Endothelial cell (in vitro differentiated cells): Measurements from ENCODE around the gene MRPL48. TPM values are rescaled to one million over a fixed set of nuclear protein-coding genes. Genes with fewer than 3 reads are reported as not detected.
A peak's percentile ranks its signal among the peaks of the same experiment; 100 is the strongest.

Experiments
- DNase-seq: peaks from one replicate; pipeline ENCODE4 v3.0.0; 2021; ENCODE audit warnings: low spot score
- H3K27ac Mint-ChIP-seq: one replicate; pipeline ENCODE4 v1.8.0; 2021; ENCODE audit warnings: mixed read lengths, inconsistent platforms; ENCODE audit not compliant: unreplicated experiment
- H3K27me3 Mint-ChIP-seq: one replicate; pipeline ENCODE4 v1.8.0; 2021; ENCODE audit warnings: mild to moderate bottlenecking, moderate library complexity, mixed read lengths, inconsistent platforms; ENCODE audit not compliant: unreplicated experiment
- H3K36me3 Mint-ChIP-seq: one replicate; pipeline ENCODE4 v1.8.0; 2021; ENCODE audit warnings: mild to moderate bottlenecking, low read depth, mixed read lengths, inconsistent platforms; ENCODE audit not compliant: unreplicated experiment
- H3K4me1 Mint-ChIP-seq: one replicate; pipeline ENCODE4 v1.8.0; 2021; ENCODE audit warnings: mild to moderate bottlenecking, mixed read lengths, inconsistent platforms; ENCODE audit not compliant: unreplicated experiment
- H3K4me3 Mint-ChIP-seq: one replicate; pipeline ENCODE4 v1.8.0; 2021; ENCODE audit warnings: mild to moderate bottlenecking, mixed read lengths, inconsistent platforms; ENCODE audit not compliant: unreplicated experiment
- H3K9me3 Mint-ChIP-seq: one replicate; pipeline ENCODE4 v1.8.0; 2021; ENCODE audit warnings: mixed read lengths, inconsistent platforms; ENCODE audit not compliant: unreplicated experiment
- total RNA-seq: library from RNA; stranded (reverse); fragmentation: NEBNext Ultra II Directional; extraction: Animal tissue kit (Norgen Biotek cat#: 25700); gene quantifications from one replicate; pipeline ENCODE4 v1.2.1, GENCODE V29; 2021; ENCODE audit not compliant: unreplicated experiment
- TF ChIP-seq, protein P1 (sequence below): fragments of 200-600 bp; sonication (generic); IDR thresholded peaks from one replicate; pipeline ENCODE4 v1.5.0; 2021; ENCODE audit warnings: antibody characterized with exemption; ENCODE audit not compliant: unreplicated experiment

The MRPL48 gene
- total RNA-seq, 1 donor from 2014 or later: 21.7 TPM

DNA sequence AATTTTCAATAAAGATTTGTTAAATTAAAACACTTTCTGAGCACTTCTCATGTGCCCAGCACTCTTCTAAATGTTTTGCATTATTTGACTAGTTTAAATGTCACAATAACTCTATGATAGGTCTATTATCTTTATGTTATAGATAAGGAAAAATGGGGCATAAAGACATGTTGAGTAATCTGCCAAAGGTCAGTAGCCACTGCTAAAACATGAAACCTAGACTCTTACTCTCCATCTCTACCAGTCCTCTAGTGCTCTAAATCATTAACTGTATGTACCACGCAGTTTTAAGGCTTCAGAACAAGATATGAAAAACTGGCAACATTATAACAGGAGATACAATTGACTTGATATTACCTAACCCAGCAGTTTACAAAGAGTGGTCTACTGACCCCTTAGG lies 33.7 kb upstream of the MRPL48 start:
- Mint-ChIP-seq H3K4me1 (peaks cover 14% of the 10 kb centered on the region), H3K36me3 (peaks cover 5% of the 10 kb centered on the region), H3K27ac (no peak overlapping the region), H3K4me3 (peak overlapping the region; percentile 44), H3K27me3 (no peaks in the 10 kb centered on the region), H3K9me3 (no peaks in the 10 kb centered on the region)
- TF ChIP-seq, protein P1, sequence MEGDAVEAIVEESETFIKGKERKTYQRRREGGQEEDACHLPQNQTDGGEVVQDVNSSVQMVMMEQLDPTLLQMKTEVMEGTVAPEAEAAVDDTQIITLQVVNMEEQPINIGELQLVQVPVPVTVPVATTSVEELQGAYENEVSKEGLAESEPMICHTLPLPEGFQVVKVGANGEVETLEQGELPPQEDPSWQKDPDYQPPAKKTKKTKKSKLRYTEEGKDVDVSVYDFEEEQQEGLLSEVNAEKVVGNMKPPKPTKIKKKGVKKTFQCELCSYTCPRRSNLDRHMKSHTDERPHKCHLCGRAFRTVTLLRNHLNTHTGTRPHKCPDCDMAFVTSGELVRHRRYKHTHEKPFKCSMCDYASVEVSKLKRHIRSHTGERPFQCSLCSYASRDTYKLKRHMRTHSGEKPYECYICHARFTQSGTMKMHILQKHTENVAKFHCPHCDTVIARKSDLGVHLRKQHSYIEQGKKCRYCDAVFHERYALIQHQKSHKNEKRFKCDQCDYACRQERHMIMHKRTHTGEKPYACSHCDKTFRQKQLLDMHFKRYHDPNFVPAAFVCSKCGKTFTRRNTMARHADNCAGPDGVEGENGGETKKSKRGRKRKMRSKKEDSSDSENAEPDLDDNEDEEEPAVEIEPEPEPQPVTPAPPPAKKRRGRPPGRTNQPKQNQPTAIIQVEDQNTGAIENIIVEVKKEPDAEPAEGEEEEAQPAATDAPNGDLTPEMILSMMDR: no peak
- DNase-seq: no peak

DNA sequence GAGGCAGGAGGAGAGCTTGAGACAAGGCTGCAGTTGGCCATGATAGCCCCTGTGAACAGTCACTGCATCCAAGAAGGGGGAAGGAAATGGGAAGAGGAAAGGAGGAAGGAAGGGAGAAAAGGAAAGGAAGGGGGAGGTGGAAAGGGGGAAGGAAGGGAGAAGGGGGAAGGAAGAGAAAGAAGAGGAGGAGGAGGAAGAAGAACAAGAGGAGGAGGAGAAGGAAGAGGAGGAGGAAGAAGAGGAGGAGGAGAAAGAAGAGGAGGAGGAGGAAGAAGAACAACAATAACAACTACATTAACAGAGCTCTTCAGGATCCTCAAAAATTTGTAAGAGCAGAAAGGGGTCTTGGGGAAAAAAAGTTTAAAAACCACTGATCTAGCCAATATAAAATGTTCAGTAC lies 32.0 kb upstream of the MRPL48 start:
- Mint-ChIP-seq H3K36me3 (peaks cover 9% of the 10 kb centered on the region), H3K9me3 (no peaks in the 10 kb centered on the region), H3K27me3 (peaks cover 2% of the 10 kb centered on the region), H3K4me3 (no peak overlapping the region), H3K27ac (no peak overlapping the region), H3K4me1 (peaks cover 20% of the 10 kb centered on the region)
- no peak for DNase-seq
- TF ChIP-seq, protein P1: no peak

DNA sequence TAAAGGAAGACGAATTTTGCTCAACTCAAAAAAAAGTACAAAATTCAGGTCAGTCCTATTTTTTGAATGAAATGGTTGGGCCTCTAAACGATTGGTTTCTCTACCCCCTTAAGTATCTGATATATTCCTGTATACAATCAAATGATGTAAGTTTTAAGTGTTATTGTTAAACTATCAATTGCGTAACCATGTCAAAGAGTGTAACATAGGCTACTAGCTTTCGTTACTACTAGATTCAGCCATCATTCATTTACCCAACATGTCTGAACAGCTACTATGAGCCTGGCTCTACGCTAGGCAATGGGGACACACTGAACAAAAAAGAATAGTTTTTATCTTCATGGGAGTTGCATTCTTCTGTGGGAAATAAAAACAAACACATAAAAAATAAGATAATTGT lies 30.1 kb upstream of the MRPL48 start:
- H3K36me3 Mint-ChIP-seq: peaks cover 9% of the 10 kb centered on the region
- peaks cover 2% of the 10 kb centered on the region for H3K27me3 Mint-ChIP-seq
- H3K4me3 Mint-ChIP-seq: no peak overlapping the region
- peaks cover 20% of the 10 kb centered on the region for H3K4me1 Mint-ChIP-seq
- no peak overlapping the region for H3K27ac Mint-ChIP-seq
- TF ChIP-seq, protein P1: no peak
- DNase-seq: no peak
- H3K9me3 Mint-ChIP-seq: no peaks in the 10 kb centered on the region

DNA sequence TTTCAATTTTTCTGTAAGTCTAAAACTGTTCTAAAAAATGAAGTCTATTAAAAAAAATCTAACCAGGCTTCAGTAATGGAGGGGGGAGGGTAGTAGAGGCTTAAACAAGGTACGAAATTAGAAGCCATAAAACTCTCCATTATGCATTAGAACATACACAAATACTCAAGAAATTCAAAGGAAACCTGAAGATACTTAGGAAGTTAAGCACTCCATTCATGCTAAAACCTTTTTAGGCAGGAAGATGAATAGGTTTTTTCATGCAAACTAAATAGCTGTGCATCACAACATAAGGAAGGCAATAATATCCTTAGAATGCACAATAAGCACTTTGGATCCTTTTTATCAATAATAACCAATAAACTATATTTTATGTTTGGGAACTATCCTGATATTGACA lies 29.2 kb upstream of the MRPL48 start:
- TF ChIP-seq, protein P1: no peak
- Mint-ChIP-seq H3K27me3 (peaks cover 2% of the 10 kb centered on the region), H3K9me3 (no peaks in the 10 kb centered on the region), H3K36me3 (peaks cover 9% of the 10 kb centered on the region), H3K27ac (no peak overlapping the region), H3K4me1 (peaks cover 20% of the 10 kb centered on the region), H3K4me3 (peak overlapping the region; percentile 86)
- DNase-seq: no peak

DNA sequence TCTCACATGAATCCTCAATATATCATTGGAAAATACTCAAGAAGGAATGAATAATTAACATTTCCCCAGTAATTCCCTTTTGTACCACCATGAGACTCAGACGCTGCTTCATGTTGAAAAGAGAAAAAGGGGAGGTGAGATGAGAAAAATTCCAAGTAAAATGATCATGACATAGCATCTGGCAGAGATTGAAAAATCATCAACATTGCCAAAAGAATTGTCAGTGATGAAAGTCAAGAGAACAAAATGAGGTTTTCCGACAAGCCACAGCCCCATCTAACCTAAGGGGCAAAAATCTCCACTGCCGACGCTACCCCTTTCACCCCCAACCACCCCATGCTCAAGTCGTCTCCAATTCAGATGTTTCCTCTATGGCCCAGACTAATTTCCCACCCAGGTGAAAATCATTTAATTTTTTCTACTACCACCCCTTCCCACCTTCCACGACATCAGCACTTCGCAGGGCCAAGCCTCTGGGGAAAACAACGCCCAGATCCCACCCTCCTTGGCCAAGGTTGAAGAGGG lies 28.0 kb upstream of the MRPL48 start:
- Mint-ChIP-seq H3K9me3 (no peaks in the 10 kb centered on the region), H3K27ac (peak overlapping the region; percentile 94), H3K4me1 (peaks cover 20% of the 10 kb centered on the region), H3K36me3 (peaks cover 5% of the 10 kb centered on the region), H3K27me3 (peaks cover 2% of the 10 kb centered on the region), H3K4me3 (peak overlapping the region; percentile 100)
- TF ChIP-seq, protein P1: no peak
- no peak for DNase-seq
